GM23338 (cell line): Measurements from ENCODE around the gene C16orf87. TPM values are rescaled to one million over a fixed set of nuclear protein-coding genes. Genes with fewer than 3 reads are reported as not detected.

Experiments
- ATAC-seq: fragments of 200-7000 bp; cut with Tn5 transposase; 3 replicates; pipeline ENCODE4 v1.9.1; 2020
- DNase-seq: peaks from one replicate; pipeline ENCODE4 v3.0.0-alpha.2; 2015; ENCODE audit warnings: low spot score
- H2AFZ ChIP-seq: fragments of 200-600 bp; sonication (generic); 2 replicates; pipeline ENCODE4 v1.8.0; 2016; ENCODE audit warnings: antibody characterized with exemption, mild to moderate bottlenecking, moderate library complexity
- H3F3A ChIP-seq: fragments of 200-600 bp; sonication (generic); replicated peaks from 2 replicates; pipeline ENCODE4 v1.8.0; 2017; ENCODE audit warnings: antibody characterized with exemption, mixed run types, low read depth
- H3K27ac ChIP-seq: fragments of 200-600 bp; sonication (generic); 2 replicates; pipeline ENCODE4 v1.6.1; 2016; ENCODE audit warnings: low read depth
- H3K27me3 ChIP-seq: fragments of 200-600 bp; sonication (generic); 2 replicates; pipeline ENCODE4 v1.8.0; 2016; ENCODE audit warnings: mild to moderate bottlenecking, mixed run types, moderate library complexity; ENCODE audit not compliant: insufficient read depth
- H3K36me3 ChIP-seq: fragments of 200-600 bp; sonication (generic); 2 replicates; pipeline ENCODE4 v1.8.0; 2016; ENCODE audit warnings: mild to moderate bottlenecking; ENCODE audit not compliant: insufficient read depth
- H3K4me1 ChIP-seq: fragments of 200-600 bp; sonication (generic); 2 replicates; pipeline ENCODE4 v1.8.0; 2016; ENCODE audit warnings: mild to moderate bottlenecking, moderate library complexity; ENCODE audit not compliant: insufficient read depth
- H3K4me2 ChIP-seq: fragments of 200-600 bp; sonication (generic); 2 replicates; pipeline ENCODE4 v1.7.1; 2017; ENCODE audit warnings: mixed run types
- H3K4me3 ChIP-seq: fragments of 200-600 bp; sonication (generic); 2 replicates; pipeline ENCODE4 v1.6.1; 2016; ENCODE audit warnings: mixed run types
- H3K79me2 ChIP-seq: fragments of 200-600 bp; sonication (generic); replicated peaks from 2 replicates; pipeline ENCODE4 v1.8.0; 2017; ENCODE audit warnings: mild to moderate bottlenecking; ENCODE audit not compliant: insufficient read depth
- H3K9me2 ChIP-seq: fragments of 200-600 bp; sonication (generic); 2 replicates; pipeline ENCODE4 v1.8.0; 2017; ENCODE audit not compliant: insufficient read depth
- H4K20me1 ChIP-seq: fragments of 200-600 bp; sonication (generic); replicated peaks from 2 replicates; pipeline ENCODE4 v1.8.0; 2017; ENCODE audit warnings: mild to moderate bottlenecking; ENCODE audit not compliant: insufficient read depth
- H3K27ac Mint-ChIP-seq: 2 replicates; pipeline ENCODE4 v1.8.0; 2020; ENCODE audit warnings: inconsistent platforms, mild to moderate bottlenecking, moderate library complexity, mixed read lengths
- H3K27me3 Mint-ChIP-seq: 3 replicates; pipeline ENCODE4 v1.8.0; 2022; ENCODE audit warnings: low read depth, mild to moderate bottlenecking, moderate library complexity, mixed read lengths, inconsistent platforms; ENCODE audit not compliant: insufficient read depth, poor library complexity
- H3K36me3 Mint-ChIP-seq: 3 replicates; pipeline ENCODE4 v1.8.0; 2021; ENCODE audit warnings: low read depth, mild to moderate bottlenecking, inconsistent platforms, moderate library complexity, mixed read lengths
- H3K4me1 Mint-ChIP-seq: 3 replicates; pipeline ENCODE4 v1.8.0; 2020; ENCODE audit warnings: mild to moderate bottlenecking, inconsistent platforms, mixed read lengths
- H3K4me3 Mint-ChIP-seq: 3 replicates; pipeline ENCODE4 v1.8.0; 2021; ENCODE audit warnings: moderate library complexity, mild to moderate bottlenecking, inconsistent platforms, mixed read lengths
- H3K9me3 Mint-ChIP-seq: 3 replicates; pipeline ENCODE4 v1.8.0; 2020; ENCODE audit warnings: moderate library complexity, mild to moderate bottlenecking, inconsistent platforms, mixed read lengths
- CREB1 ChIP-seq: fragments of 250-450 bp; sonication (Bioruptor Pico); IDR thresholded peaks from 2 replicates; pipeline ENCODE4 v1.5.0; 2020; ENCODE audit warnings: low read depth, mild to moderate bottlenecking, moderate library complexity
- EZH2phosphoT487 ChIP-seq: fragments of 200-600 bp; sonication (generic); IDR thresholded peaks from one replicate; pipeline ENCODE4 v1.8.1; 2018; ENCODE audit warnings: antibody characterized with exemption; ENCODE audit not compliant: unreplicated experiment
- NANOG ChIP-seq: IDR thresholded peaks from 2 replicates; pipeline ENCODE4 v1.6.1; 2016; ENCODE audit warnings: antibody characterized with exemption, borderline replicate concordance
- REST ChIP-seq: IDR thresholded peaks from one replicate; pipeline ENCODE4 v1.6.1; 2018; ENCODE audit warnings: antibody characterized with exemption; ENCODE audit not compliant: unreplicated experiment
- ZNF331 ChIP-seq: fragments of 250-450 bp; sonication (Bioruptor Pico); IDR thresholded peaks from 2 replicates; pipeline ENCODE4 v1.5.0; 2020; ENCODE audit warnings: low read depth, mild to moderate bottlenecking, moderate library complexity
- ZNF462 ChIP-seq: fragments of 250-450 bp; sonication (Bioruptor Pico); IDR thresholded peaks from 2 replicates; pipeline ENCODE4 v1.5.0; 2020; ENCODE audit warnings: mild to moderate bottlenecking, moderate library complexity
- polyA plus RNA-seq: library from polyadenylated mRNA; unstranded; fragments of >200 nt; fragmentation: Nextera tagmentation; extraction: Ambion mirVana; gene quantifications from 2 replicates; pipeline ENCODE4 v1.2.1, GENCODE V29; 2016
- total RNA-seq: library from RNA; depleted of rRNA; stranded (reverse); fragments of >200 nt; shearing (Covaris generic); gene quantifications from 2 replicates; pipeline ENCODE4 v1.2.3, GENCODE V29; 2014

The C16orf87 gene
- total and polyA plus RNA-seq, 2 experiments from 2014 or later: 23.4 to 46.0 TPM

DNA sequence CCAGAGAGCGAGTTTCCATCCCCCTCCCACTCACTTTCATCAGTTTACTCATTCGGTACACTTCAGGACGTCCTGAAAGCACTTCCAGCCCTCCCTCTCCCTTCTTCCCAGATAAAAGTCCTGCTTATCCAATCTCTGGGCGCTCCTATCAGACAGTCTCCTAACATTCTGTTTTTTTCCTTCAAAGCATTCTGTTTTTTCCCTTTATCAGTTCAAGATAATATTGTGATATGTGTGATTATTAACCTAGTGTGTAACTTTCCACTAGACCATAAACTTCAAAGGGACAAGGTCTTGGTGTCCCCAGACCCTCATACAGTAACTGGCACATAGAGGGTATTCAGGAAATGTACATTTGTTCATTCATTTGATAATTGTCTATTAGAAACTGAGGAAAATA, 24.4 kb upstream of the C16orf87 start (continued):
- TF ChIP-seq ZNF462 (CRISPR knock-in tag) (no peak), EZH2phosphoT487 (no peak), CREB1 (no peak), NANOG (no peak)

GRCh38 chr16:46854846-46855245, 23.9 kb upstream of the C16orf87 start:
- Mint-ChIP-seq H3K4me1 (peaks cover 24% of the 10 kb centered on the region), H3K36me3 (no peaks in the 10 kb centered on the region), H3K27ac (no peak overlapping the region), H3K27me3 (no peaks in the 10 kb centered on the region), H3K9me3 (no peaks in the 10 kb centered on the region), H3K4me3 (no peak overlapping the region)
- DNase-seq: no peak
- Histone ChIP-seq H3K27ac (no peak overlapping the region), H2AFZ (no peak overlapping the region), H3K36me3 (no peaks in the 10 kb centered on the region), H4K20me1 (no peaks in the 10 kb centered on the region), H3K4me2 (no peak overlapping the region), H3K79me2 (no peaks in the 10 kb centered on the region), H3K4me1 (no peaks in the 10 kb centered on the region), H3K27me3 (no peaks in the 10 kb centered on the region), H3F3A (no peaks in the 10 kb centered on the region), H3K4me3 (no peak overlapping the region), H3K9me2 (no peaks in the 10 kb centered on the region)
- no peak for ATAC-seq
- TF ChIP-seq CREB1 (no peak), ZNF331 (CRISPR knock-in tag) (no peak), REST (no peak), ZNF462 (CRISPR knock-in tag) (no peak), NANOG (no peak)
